ENCODE data around the gene FGF14.

DNA sequence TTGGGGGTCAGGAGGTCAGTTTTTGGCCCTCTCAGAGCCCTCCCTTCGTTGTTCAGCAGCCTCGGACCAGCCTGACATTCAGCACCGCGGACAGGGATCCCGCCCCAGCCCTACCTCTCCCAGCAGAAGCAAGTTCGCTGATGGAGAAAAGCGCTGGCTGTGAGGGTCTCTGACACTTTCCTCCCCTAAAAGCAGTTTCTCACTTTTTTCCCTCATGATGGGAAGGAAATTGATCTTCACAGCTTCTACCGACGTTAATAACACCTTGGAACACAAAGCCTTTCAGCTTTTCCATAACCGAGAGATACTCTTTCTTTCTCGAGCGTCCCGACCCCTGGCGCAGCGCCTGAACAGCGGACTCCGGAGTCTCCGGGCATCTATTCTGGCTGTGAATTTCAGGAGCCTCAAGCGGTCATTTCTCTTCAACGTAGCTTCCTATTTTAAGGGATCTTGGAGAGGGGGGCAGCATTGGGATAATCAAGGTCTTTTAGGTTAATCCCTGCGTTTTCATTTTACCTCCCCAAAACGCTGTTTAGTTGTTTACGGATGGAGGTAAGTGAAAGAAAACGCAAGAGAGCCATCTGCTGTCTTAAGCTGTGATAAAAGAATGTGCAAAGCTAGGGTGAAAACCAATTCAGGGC, 482.2 kb downstream of the FGF14 start:
- TF ChIP-seq, protein P1, sequence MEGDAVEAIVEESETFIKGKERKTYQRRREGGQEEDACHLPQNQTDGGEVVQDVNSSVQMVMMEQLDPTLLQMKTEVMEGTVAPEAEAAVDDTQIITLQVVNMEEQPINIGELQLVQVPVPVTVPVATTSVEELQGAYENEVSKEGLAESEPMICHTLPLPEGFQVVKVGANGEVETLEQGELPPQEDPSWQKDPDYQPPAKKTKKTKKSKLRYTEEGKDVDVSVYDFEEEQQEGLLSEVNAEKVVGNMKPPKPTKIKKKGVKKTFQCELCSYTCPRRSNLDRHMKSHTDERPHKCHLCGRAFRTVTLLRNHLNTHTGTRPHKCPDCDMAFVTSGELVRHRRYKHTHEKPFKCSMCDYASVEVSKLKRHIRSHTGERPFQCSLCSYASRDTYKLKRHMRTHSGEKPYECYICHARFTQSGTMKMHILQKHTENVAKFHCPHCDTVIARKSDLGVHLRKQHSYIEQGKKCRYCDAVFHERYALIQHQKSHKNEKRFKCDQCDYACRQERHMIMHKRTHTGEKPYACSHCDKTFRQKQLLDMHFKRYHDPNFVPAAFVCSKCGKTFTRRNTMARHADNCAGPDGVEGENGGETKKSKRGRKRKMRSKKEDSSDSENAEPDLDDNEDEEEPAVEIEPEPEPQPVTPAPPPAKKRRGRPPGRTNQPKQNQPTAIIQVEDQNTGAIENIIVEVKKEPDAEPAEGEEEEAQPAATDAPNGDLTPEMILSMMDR (IDR thresholded peaks at IDR 0.05; ENCODE audit: low read depth, low read length) = no peak
- no peak for TF ChIP-seq EZH2phosphoT487 (IDR thresholded peaks at IDR 0.05; ENCODE audit: low read depth)
